ENCODE data around the gene CERS3. TPM values are rescaled to one million over a fixed set of nuclear protein-coding genes. Genes with fewer than 3 reads are reported as not detected.

The CERS3 gene
- under 1 TPM; 0.33 to 0.43 TPM for total RNA-seq

- Mint-ChIP-seq H3K9me3 (no peaks in the 10 kb centered on the region), H3K27me3 (peaks cover 4% of the 10 kb centered on the region), H3K4me1 (no peaks in the 10 kb centered on the region), H3K4me3 (no peak within 1 kb of the TSS), H3K27ac (no peak within 1 kb of the TSS), H3K36me3 (ENCODE audit: low read depth) (no peaks in the 10 kb centered on the region)
- ChIA-PET POLR2A (no interaction called here), CTCF (no interaction called here)
- no peak for DNase-seq
Observed at GRCh38 chr15:100528833-100529428, at the start of gene CERS3. CERS3 (minus strand) TSS chr15:100528950; CDS start chr15:100501849, 27,101 bp downstream.

- no peak for DNase-seq
- peak overlapping the region; percentile 52 for H3K27ac Mint-ChIP-seq
- ChIA-PET CTCF (interaction anchor here (0.7 to 6.6 kb wide), 10 partner anchors 10 to 235 kb away, joined by 3 to 117 read pairs (median 6); partner anchors contain the start of genes ADAMTS17, ASB7 and LINS1), POLR2A (interaction anchor here (0.6 to 5.5 kb wide), 4 partner anchors 25 to 613 kb away, joined by 5 to 107 read pairs (median 14); partner anchors contain the start of genes ASB7 and LINS1)
- no peak overlapping the region for H3K4me3 Mint-ChIP-seq
- peaks cover 73% of the 10 kb centered on the region for H3K36me3 Mint-ChIP-seq (ENCODE audit: low read depth)
- no peaks in the 10 kb centered on the region for H3K9me3 Mint-ChIP-seq
- H3K27me3 Mint-ChIP-seq, result no peaks in the 10 kb centered on the region
- H3K4me1 Mint-ChIP-seq, result peaks cover 51% of the 10 kb centered on the region
Observed at GRCh38 chr15:100573526-100573925, 44.8 kb upstream of the CERS3 start.

- H3K27ac Mint-ChIP-seq, result peak overlapping the region; percentile 75
- ChIA-PET CTCF (interaction anchor here (0.5 to 6.6 kb wide), 14 partner anchors 9 to 434 kb away, joined by 3 to 117 read pairs (median 6); partner anchors contain the start of genes ADAMTS17, ASB7 and LINS1), POLR2A (interaction anchor here (0.9 to 5.5 kb wide), 3 partner anchors 20 to 222 kb away, joined by 3 to 107 read pairs (median 20); partner anchors contain the start of genes ASB7 and LINS1)
- no peak for DNase-seq
- peak overlapping the region; percentile 66 for H3K4me3 Mint-ChIP-seq
- peaks cover 73% of the 10 kb centered on the region for H3K36me3 Mint-ChIP-seq (ENCODE audit: low read depth)
- H3K9me3 Mint-ChIP-seq, result no peaks in the 10 kb centered on the region
- peaks cover 51% of the 10 kb centered on the region for H3K4me1 Mint-ChIP-seq
- no peaks in the 10 kb centered on the region for H3K27me3 Mint-ChIP-seq
Observed at GRCh38 chr15:100572362-100572983, 43.7 kb upstream of the CERS3 start.

GRCh38 chr15:100571592-100572167 lies 42.9 kb upstream of the CERS3 start:
- DNase-seq, result peak; percentile 18
- Mint-ChIP-seq H3K27me3 (no peaks in the 10 kb centered on the region), H3K4me3 (peak overlapping the region; percentile 66), H3K27ac (peak overlapping the region; percentile 75), H3K9me3 (no peaks in the 10 kb centered on the region), H3K36me3 (ENCODE audit: low read depth) (peaks cover 71% of the 10 kb centered on the region), H3K4me1 (peaks cover 48% of the 10 kb centered on the region)
- CTCF ChIA-PET, result interaction anchor here (0.7 to 6.6 kb wide), 9 partner anchors 8 to 230 kb away, joined by 3 to 117 read pairs (median 9); partner anchors contain the start of genes ADAMTS17, ASB7 and LINS1
- POLR2A ChIA-PET, result interaction anchor here (4.8 to 5.5 kb wide), 2 partner anchors 27 to 221 kb away, joined by 20 to 107 read pairs; partner anchors contain the start of genes ASB7 and LINS1

GRCh38 chr15:100570735-100571313 lies 42.1 kb upstream of the CERS3 start:
- H3K36me3 Mint-ChIP-seq (ENCODE audit: low read depth), result peaks cover 62% of the 10 kb centered on the region
- H3K4me3 Mint-ChIP-seq, result peak overlapping the region; percentile 66
- POLR2A ChIA-PET, result interaction anchor here (1.0 to 5.5 kb wide), 3 partner anchors 22 to 221 kb away, joined by 3 to 107 read pairs (median 20); partner anchors contain the start of genes ASB7 and LINS1
- H3K27me3 Mint-ChIP-seq, result no peaks in the 10 kb centered on the region
- CTCF ChIA-PET, result interaction anchor here (0.7 to 6.6 kb wide), 6 partner anchors 22 to 229 kb away, joined by 3 to 117 read pairs (median 8); partner anchors contain the start of genes ADAMTS17, ASB7 and LINS1
- H3K4me1 Mint-ChIP-seq, result peaks cover 44% of the 10 kb centered on the region
- H3K9me3 Mint-ChIP-seq, result no peaks in the 10 kb centered on the region
- peak overlapping the region; percentile 75 for H3K27ac Mint-ChIP-seq
- no peak for DNase-seq

GRCh38 chr15:100570275-100570674 lies 41.5 kb upstream of the CERS3 start:
- Mint-ChIP-seq H3K9me3 (no peaks in the 10 kb centered on the region), H3K36me3 (ENCODE audit: low read depth) (peaks cover 61% of the 10 kb centered on the region), H3K4me3 (no peak overlapping the region), H3K4me1 (peaks cover 41% of the 10 kb centered on the region), H3K27me3 (no peaks in the 10 kb centered on the region), H3K27ac (peak overlapping the region; percentile 75)
- no peak for DNase-seq
- ChIA-PET POLR2A (interaction anchor here (1.0 to 5.5 kb wide), 3 partner anchors 22 to 220 kb away, joined by 3 to 107 read pairs (median 20); partner anchors contain the start of genes ASB7 and LINS1), CTCF (interaction anchor here (1.1 to 6.6 kb wide), 4 partner anchors 26 to 220 kb away, joined by 3 to 117 read pairs (median 24); partner anchors contain the start of genes ASB7 and LINS1)

GRCh38 chr15:100569391-100569790 lies 40.6 kb upstream of the CERS3 start:
- Mint-ChIP-seq H3K27ac (no peak overlapping the region), H3K36me3 (ENCODE audit: low read depth) (peaks cover 58% of the 10 kb centered on the region), H3K4me3 (no peak overlapping the region), H3K4me1 (peaks cover 41% of the 10 kb centered on the region), H3K9me3 (no peaks in the 10 kb centered on the region), H3K27me3 (no peaks in the 10 kb centered on the region)
- ChIA-PET CTCF (interaction anchor here (2.0 to 6.6 kb wide), 2 partner anchors 33 to 219 kb away, joined by 9 to 117 read pairs; partner anchors contain the start of genes ASB7 and LINS1), POLR2A (interaction anchor here (4.8 to 5.5 kb wide), 2 partner anchors 30 to 219 kb away, joined by 20 to 107 read pairs; partner anchors contain the start of genes ASB7 and LINS1)
- DNase-seq, result no peak

- Mint-ChIP-seq H3K4me1 (peaks cover 27% of the 10 kb centered on the region), H3K9me3 (no peaks in the 10 kb centered on the region), H3K36me3 (ENCODE audit: low read depth) (peaks cover 63% of the 10 kb centered on the region), H3K27me3 (no peaks in the 10 kb centered on the region), H3K4me3 (no peak overlapping the region), H3K27ac (no peak overlapping the region)
- ChIA-PET POLR2A (interaction anchor here (0.5 kb wide), 1 partner anchor 26 kb away, joined by 3 read pairs; no protein-coding TSS in a partner anchor), CTCF (interaction anchor here (1.0 kb wide), 1 partner anchor 31 kb away, joined by 3 read pairs; no protein-coding TSS in a partner anchor)
- DNase-seq, result no peak
Observed at GRCh38 chr15:100566850-100567628, 38.3 kb upstream of the CERS3 start.

- peaks cover 13% of the 10 kb centered on the region for H3K4me1 Mint-ChIP-seq
- no peak overlapping the region for H3K4me3 Mint-ChIP-seq
- POLR2A ChIA-PET, result no interaction called here
- no peak overlapping the region for H3K27ac Mint-ChIP-seq
- H3K27me3 Mint-ChIP-seq, result no peaks in the 10 kb centered on the region
- no peak for DNase-seq
- H3K9me3 Mint-ChIP-seq, result no peaks in the 10 kb centered on the region
- peaks cover 60% of the 10 kb centered on the region for H3K36me3 Mint-ChIP-seq (ENCODE audit: low read depth)
- CTCF ChIA-PET, result no interaction called here
Observed at GRCh38 chr15:100565591-100565990, 36.8 kb upstream of the CERS3 start.

- H3K36me3 Mint-ChIP-seq (ENCODE audit: low read depth), result peaks cover 50% of the 10 kb centered on the region
- no peak for DNase-seq
- CTCF ChIA-PET, result interaction anchor here (1.2 to 1.5 kb wide), 2 partner anchors 12 to 13 kb away, joined by 3 read pairs; no protein-coding TSS in a partner anchor
- H3K27me3 Mint-ChIP-seq, result no peaks in the 10 kb centered on the region
- H3K9me3 Mint-ChIP-seq, result peaks cover 3% of the 10 kb centered on the region
- H3K4me1 Mint-ChIP-seq, result no peaks in the 10 kb centered on the region
- H3K27ac Mint-ChIP-seq, result no peak overlapping the region
- POLR2A ChIA-PET, result no interaction called here
- no peak overlapping the region for H3K4me3 Mint-ChIP-seq
Observed at GRCh38 chr15:100560323-100560722, 31.6 kb upstream of the CERS3 start.

- H3K4me3 Mint-ChIP-seq, result no peak overlapping the region
- H3K27ac Mint-ChIP-seq, result no peak overlapping the region
- H3K9me3 Mint-ChIP-seq, result peaks cover 3% of the 10 kb centered on the region
- H3K4me1 Mint-ChIP-seq, result no peaks in the 10 kb centered on the region
- ChIA-PET POLR2A (no interaction called here), CTCF (no interaction called here)
- DNase-seq, result no peak
- no peaks in the 10 kb centered on the region for H3K27me3 Mint-ChIP-seq
- peaks cover 45% of the 10 kb centered on the region for H3K36me3 Mint-ChIP-seq (ENCODE audit: low read depth)
Observed at GRCh38 chr15:100559330-100559729, 30.6 kb upstream of the CERS3 start.

All from activated CD4-positive, alpha-beta memory T cell treated with anti-CD3 and anti-CD28 coated beads, Interleukin-2, amount 10 ng/mL, durations not matched to agents 7 days and 5 days (primary cell).